Colon (tissue), 2 donors: ENCODE measurements around the gene LPP.

Experiments
- FAIRE-seq: peaks from 2 replicates; lab custom pipeline; 2012; peaks lifted over from hg19 to GRCh38; lab: Jason Lieb, UNC
- donor health status: control.
- donor health status: control.

The LPP gene

GRCh38 chr3:188881954-188882641, 728.1 kb downstream of the LPP start:
- FAIRE-seq = no peak

- no peak for FAIRE-seq
Measured at GRCh38 chr3:188884299-188885043, 730.5 kb downstream of the LPP start.

- no peak for FAIRE-seq
Measured at GRCh38 chr3:188888321-188889053, 734.5 kb downstream of the LPP start.

GRCh38 chr3:188889054-188889491, 735.1 kb downstream of the LPP start:
- FAIRE-seq = no peak

- no peak for FAIRE-seq
Measured at GRCh38 chr3:188890572-188891270, 736.8 kb downstream of the LPP start.

- FAIRE-seq = no peak
Measured at GRCh38 chr3:188899881-188900280, 745.9 kb downstream of the LPP start.

- no peak for FAIRE-seq
Measured at GRCh38 chr3:188900421-188900951, 746.5 kb downstream of the LPP start.

GRCh38 chr3:188901126-188901525, 747.2 kb downstream of the LPP start:
- FAIRE-seq = no peak

- no peak for FAIRE-seq
Measured at GRCh38 chr3:188901671-188902287, 747.8 kb downstream of the LPP start.

GRCh38 chr3:188904670-188905069, 750.7 kb downstream of the LPP start:
- FAIRE-seq = no peak

GRCh38 chr3:188905547-188905946, 751.6 kb downstream of the LPP start:
- FAIRE-seq = no peak

GRCh38 chr3:188906236-188906635, 752.3 kb downstream of the LPP start:
- no peak for FAIRE-seq

GRCh38 chr3:188908002-188908850, 754.3 kb downstream of the LPP start:
- FAIRE-seq = no peak

- no peak for FAIRE-seq
Measured at GRCh38 chr3:188911026-188911850, 757.3 kb downstream of the LPP start.

GRCh38 chr3:188913084-188913483, 759.1 kb downstream of the LPP start:
- FAIRE-seq = no peak

- FAIRE-seq = no peak
Measured at GRCh38 chr3:188914552-188914951, 760.6 kb downstream of the LPP start.

GRCh38 chr3:188915127-188915526, 761.2 kb downstream of the LPP start:
- FAIRE-seq = no peak

GRCh38 chr3:188916934-188917401, 763.0 kb downstream of the LPP start:
- FAIRE-seq = no peak

GRCh38 chr3:188918093-188918492, 764.1 kb downstream of the LPP start:
- FAIRE-seq = no peak

- FAIRE-seq = no peak
Measured at GRCh38 chr3:188923671-188924070, 769.7 kb downstream of the LPP start.
